Retinal pigment epithelial cell (primary cell): ENCODE measurements around the gene NATD1.

Source experiments
- DNase-seq: peaks from one replicate; pipeline ENCODE4 v3.0.0-alpha.2; 2010; ENCODE audit warnings: low read depth
- H3K4me3 ChIP-seq: 2 replicates; pipeline ENCODE4 v1.5.1; 2011; ENCODE audit warnings: mild to moderate bottlenecking, low read length, control low read depth, moderate library complexity
- TF ChIP-seq, protein P1 (sequence below): conservative IDR thresholded peaks from 2 replicates; pipeline ENCODE4 v1.5.1; 2011; ENCODE audit warnings: low read depth, low read length, control low read depth, inconsistent platforms

The NATD1 gene

GRCh38 chr17:21272881-21273792 lies 19.9 kb upstream of the NATD1 start:
- no peak overlapping the region for H3K4me3 ChIP-seq
- TF ChIP-seq, protein P1, sequence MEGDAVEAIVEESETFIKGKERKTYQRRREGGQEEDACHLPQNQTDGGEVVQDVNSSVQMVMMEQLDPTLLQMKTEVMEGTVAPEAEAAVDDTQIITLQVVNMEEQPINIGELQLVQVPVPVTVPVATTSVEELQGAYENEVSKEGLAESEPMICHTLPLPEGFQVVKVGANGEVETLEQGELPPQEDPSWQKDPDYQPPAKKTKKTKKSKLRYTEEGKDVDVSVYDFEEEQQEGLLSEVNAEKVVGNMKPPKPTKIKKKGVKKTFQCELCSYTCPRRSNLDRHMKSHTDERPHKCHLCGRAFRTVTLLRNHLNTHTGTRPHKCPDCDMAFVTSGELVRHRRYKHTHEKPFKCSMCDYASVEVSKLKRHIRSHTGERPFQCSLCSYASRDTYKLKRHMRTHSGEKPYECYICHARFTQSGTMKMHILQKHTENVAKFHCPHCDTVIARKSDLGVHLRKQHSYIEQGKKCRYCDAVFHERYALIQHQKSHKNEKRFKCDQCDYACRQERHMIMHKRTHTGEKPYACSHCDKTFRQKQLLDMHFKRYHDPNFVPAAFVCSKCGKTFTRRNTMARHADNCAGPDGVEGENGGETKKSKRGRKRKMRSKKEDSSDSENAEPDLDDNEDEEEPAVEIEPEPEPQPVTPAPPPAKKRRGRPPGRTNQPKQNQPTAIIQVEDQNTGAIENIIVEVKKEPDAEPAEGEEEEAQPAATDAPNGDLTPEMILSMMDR = no peak
- DNase-seq = no peak

GRCh38 chr17:21272250-21272649 lies 19.0 kb upstream of the NATD1 start:
- TF ChIP-seq, protein P1 = no peak
- DNase-seq = no peak

DNA sequence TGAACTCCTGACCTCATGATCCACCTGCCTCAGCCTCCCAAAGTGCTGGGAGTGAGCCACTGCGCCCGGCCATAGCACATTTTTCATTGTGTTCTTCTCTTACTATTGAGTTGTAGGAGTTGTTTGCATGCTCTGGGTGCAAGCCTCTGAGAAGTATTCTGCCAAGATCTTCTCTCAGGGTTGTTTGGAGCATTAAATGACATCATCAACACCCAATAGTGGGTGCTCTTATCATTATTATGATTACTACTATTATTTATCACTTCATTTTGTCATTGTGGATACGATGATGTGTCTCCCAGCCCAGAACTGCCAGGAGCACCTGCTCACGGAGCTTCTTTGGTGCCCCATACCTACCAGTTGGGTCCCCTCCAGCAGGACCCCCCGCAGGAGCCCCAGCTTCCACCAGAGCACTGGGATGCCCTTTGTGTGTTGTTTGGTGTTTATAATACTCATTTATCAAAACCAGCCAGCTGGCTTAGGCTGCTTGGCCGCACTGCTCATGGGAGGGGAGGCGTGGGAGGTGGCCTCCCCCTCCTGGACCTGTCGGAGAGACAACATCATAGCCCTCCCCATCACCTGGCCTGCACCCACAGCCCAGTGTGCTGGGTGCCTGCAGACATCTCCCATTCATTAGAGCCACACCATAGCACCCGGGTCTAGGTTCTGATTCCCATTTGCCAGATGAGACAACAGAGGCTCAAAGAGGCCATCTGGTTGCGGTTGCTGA lies 18.4 kb upstream of the NATD1 start:
- H3K4me3 ChIP-seq = no peak overlapping the region
- no peak for DNase-seq
- TF ChIP-seq, protein P1 = no peak

More at GRCh38 chr17:21272250-21272649, 19.0 kb upstream of the NATD1 start:
- no peak overlapping the region for H3K4me3 ChIP-seq

GRCh38 chr17:21269394-21269793 lies 16.2 kb upstream of the NATD1 start:
- H3K4me3 ChIP-seq = no peak overlapping the region
- no peak for DNase-seq
- TF ChIP-seq, protein P1 = no peak

- H3K4me3 ChIP-seq = no peak overlapping the region
- TF ChIP-seq, protein P1 = no peak
- DNase-seq = no peak
Observed at GRCh38 chr17:21268596-21269188, 15.5 kb upstream of the NATD1 start.

GRCh38 chr17:21263376-21263775 lies 10.2 kb upstream of the NATD1 start:
- no peak overlapping the region for H3K4me3 ChIP-seq
- no peak for DNase-seq
- TF ChIP-seq, protein P1 = no peak
